Ishikawa (cell line): Measurements from ENCODE around the gene MAGEB17.

Experiments used
- CEBPB ChIP-seq: IDR thresholded peaks from 2 replicates; pipeline ENCODE4 v1.6.1; 2012
- EGR1 ChIP-seq: IDR thresholded peaks from 2 replicates; pipeline ENCODE4 v1.6.1; 2012
- EP300 ChIP-seq: IDR thresholded peaks from 2 replicates; pipeline ENCODE4 v1.6.1; 2012; ENCODE audit warnings: borderline replicate concordance
- FOXM1 ChIP-seq: IDR thresholded peaks from 2 replicates; pipeline ENCODE4 v1.6.1; 2012; ENCODE audit warnings: low read depth, borderline replicate concordance
- RAD21 ChIP-seq: IDR thresholded peaks from 2 replicates; pipeline ENCODE4 v1.6.1; 2012; ENCODE audit warnings: low read depth
- TAF1 ChIP-seq: IDR thresholded peaks from 2 replicates; pipeline ENCODE4 v1.6.1; 2012; ENCODE audit warnings: low read depth, mild to moderate bottlenecking
- TF ChIP-seq, protein P1 (sequence below): IDR thresholded peaks from 2 replicates; pipeline ENCODE4 v1.6.1; 2012; ENCODE audit warnings: low read depth, mild to moderate bottlenecking
- TF ChIP-seq, protein P2 (sequence below): IDR thresholded peaks from 2 replicates; pipeline ENCODE4 v1.6.1; 2012

DNA sequence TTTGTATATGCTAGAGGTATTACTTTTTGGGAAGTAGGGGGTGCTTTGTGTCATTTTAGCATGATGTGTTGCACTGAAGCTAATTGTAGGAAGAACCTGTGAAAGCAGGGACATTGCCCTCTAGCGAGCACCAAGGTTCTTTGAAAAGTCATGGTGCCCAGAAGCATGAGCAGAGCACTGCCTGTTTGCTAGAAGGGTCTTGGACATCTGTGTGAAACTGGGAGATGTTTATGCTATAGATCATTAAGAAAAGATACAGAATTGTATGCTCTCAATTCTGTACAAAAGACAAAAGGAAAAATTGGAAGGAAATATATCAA, 29.2 kb upstream of the MAGEB17 start:
- TF ChIP-seq EGR1 (no peak), FOXM1 (no peak), EP300 (no peak), RAD21 (no peak), CEBPB (no peak), TAF1 (no peak)
- TF ChIP-seq, protein P1, sequence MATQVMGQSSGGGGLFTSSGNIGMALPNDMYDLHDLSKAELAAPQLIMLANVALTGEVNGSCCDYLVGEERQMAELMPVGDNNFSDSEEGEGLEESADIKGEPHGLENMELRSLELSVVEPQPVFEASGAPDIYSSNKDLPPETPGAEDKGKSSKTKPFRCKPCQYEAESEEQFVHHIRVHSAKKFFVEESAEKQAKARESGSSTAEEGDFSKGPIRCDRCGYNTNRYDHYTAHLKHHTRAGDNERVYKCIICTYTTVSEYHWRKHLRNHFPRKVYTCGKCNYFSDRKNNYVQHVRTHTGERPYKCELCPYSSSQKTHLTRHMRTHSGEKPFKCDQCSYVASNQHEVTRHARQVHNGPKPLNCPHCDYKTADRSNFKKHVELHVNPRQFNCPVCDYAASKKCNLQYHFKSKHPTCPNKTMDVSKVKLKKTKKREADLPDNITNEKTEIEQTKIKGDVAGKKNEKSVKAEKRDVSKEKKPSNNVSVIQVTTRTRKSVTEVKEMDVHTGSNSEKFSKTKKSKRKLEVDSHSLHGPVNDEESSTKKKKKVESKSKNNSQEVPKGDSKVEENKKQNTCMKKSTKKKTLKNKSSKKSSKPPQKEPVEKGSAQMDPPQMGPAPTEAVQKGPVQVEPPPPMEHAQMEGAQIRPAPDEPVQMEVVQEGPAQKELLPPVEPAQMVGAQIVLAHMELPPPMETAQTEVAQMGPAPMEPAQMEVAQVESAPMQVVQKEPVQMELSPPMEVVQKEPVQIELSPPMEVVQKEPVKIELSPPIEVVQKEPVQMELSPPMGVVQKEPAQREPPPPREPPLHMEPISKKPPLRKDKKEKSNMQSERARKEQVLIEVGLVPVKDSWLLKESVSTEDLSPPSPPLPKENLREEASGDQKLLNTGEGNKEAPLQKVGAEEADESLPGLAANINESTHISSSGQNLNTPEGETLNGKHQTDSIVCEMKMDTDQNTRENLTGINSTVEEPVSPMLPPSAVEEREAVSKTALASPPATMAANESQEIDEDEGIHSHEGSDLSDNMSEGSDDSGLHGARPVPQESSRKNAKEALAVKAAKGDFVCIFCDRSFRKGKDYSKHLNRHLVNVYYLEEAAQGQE = no peak
- TF ChIP-seq, protein P2, sequence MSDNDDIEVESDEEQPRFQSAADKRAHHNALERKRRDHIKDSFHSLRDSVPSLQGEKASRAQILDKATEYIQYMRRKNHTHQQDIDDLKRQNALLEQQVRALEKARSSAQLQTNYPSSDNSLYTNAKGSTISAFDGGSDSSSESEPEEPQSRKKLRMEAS = no peak
